Measurements from ENCODE around the gene SUN3. TPM values are rescaled to one million over a fixed set of nuclear protein-coding genes. Genes with fewer than 3 reads are reported as not detected.

Gene SUN3
- polyA plus RNA-seq, 2 of the 4 experiments (the other 2 are of a cell fraction), result not detected

- FAIRE-seq (no peak), ATAC-seq (no peak), DNase-seq (ENCODE audit: low read depth in 1 of 2, low spot score in 1 of 2) (no peak)
- H3K4me3 ChIP-seq, result no peak overlapping the region
- no peak for TF ChIP-seq E2F6 (IDR thresholded peaks at IDR 0.05; ENCODE audit: borderline replicate concordance, low read depth)
- TF ChIP-seq CHD2 (IDR thresholded peaks at IDR 0.05; ENCODE audit: low read length, partially characterized antibody), result no peak
- no peak for TF ChIP-seq HEYL (CRISPR knock-in tag; IDR thresholded peaks at IDR 0.05)
- TF ChIP-seq HMGXB4 (CRISPR knock-in tag; IDR thresholded peaks at IDR 0.05; ENCODE audit: borderline replicate concordance), result no peak
- TF ChIP-seq HDAC2 (IDR thresholded peaks at IDR 0.05), result no peak
- no peak for TF ChIP-seq ZFP36 (IDR thresholded peaks at IDR 0.05; ENCODE audit: borderline replicate concordance, partially characterized antibody)
- TF ChIP-seq FOSL2 (IDR thresholded peaks at IDR 0.05), result no peak
- TF ChIP-seq FOSL2 (CRISPR knock-in tag; IDR thresholded peaks at IDR 0.05), result no peak
- TF ChIP-seq EHF (CRISPR knock-in tag; IDR thresholded peaks at IDR 0.05), result no peak
- TF ChIP-seq KDM5A (IDR thresholded peaks at IDR 0.05), result no peak
- no peak for TF ChIP-seq JUNB (IDR thresholded peaks at IDR 0.05)
- no peak for TF ChIP-seq NPAS2 (CRISPR knock-in tag; IDR thresholded peaks at IDR 0.05; ENCODE audit: borderline replicate concordance)
- no peak for TF ChIP-seq BHLHE40 (IDR thresholded peaks at IDR 0.05; ENCODE audit: low read depth, low read length)
- no peak for TF ChIP-seq SREBF2 (IDR thresholded peaks at IDR 0.05)
- TF ChIP-seq HES2 (IDR thresholded peaks at IDR 0.05), result no peak
- no peak for TF ChIP-seq RCOR1 (IDR thresholded peaks at IDR 0.05; ENCODE audit: low read depth, low read length)
- TF ChIP-seq POLR2AphosphoS2 (conservative IDR thresholded peaks at IDR 0.05; ENCODE audit: low read length), result no peak
- no peak for TF ChIP-seq SMC3 (IDR thresholded peaks at IDR 0.05)
- no peak for TF ChIP-seq FOSB (CRISPR knock-in tag; IDR thresholded peaks at IDR 0.05)
- TF ChIP-seq RAD21 (conservative IDR thresholded peaks at IDR 0.05 in 1 of 2, IDR thresholded peaks at IDR 0.05 in 1 of 2), result no peak
- TF ChIP-seq HOXA7 (CRISPR knock-in tag; IDR thresholded peaks at IDR 0.05), result no peak
- POLR2A ChIA-PET, result no interaction called here
- H3K27ac ChIP-seq, result no peak overlapping the region
- no peak overlapping the region for H3K4me2 ChIP-seq
- CTCF ChIA-PET, result interaction anchor here (0.8 kb wide), 1 partner anchor 29 kb away, joined by 3 read pairs; no protein-coding TSS in a partner anchor
- no peaks in the 10 kb centered on the region for H3K4me1 ChIP-seq
- H3K9me3 ChIP-seq, result no peaks in the 10 kb centered on the region; the same call in 2 of the 3 replicates
Measured at GRCh38 chr7:48016641-48017040, 12.3 kb downstream of the SUN3 start.

DNA sequence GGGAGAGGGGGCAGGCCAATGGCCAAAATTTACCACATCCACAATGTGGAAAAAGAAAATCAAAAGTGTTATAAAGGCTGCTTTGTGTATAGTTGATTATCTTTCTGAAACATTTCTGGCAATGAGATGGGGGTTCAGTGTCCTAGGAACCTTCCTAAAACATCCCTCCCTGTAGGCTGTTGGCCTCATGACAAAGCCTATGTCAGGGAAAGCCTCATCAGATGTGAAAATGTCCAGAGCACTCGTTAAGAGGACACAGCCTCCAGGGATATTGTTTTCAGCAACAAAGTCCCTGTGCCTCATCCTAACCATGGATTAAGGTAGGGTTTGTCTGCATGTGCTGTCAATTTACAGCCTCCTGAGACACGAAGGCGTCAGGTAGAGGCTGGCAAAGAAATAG lies 17.0 kb downstream of the SUN3 start:
- H3K4me1 ChIP-seq, result no peaks in the 10 kb centered on the region
- ATAC-seq (no peak), FAIRE-seq (no peak), DNase-seq (ENCODE audit: low read depth in 1 of 2, low spot score in 1 of 2) (no peak)
- no peak overlapping the region for H3K4me2 ChIP-seq
- no peaks in the 10 kb centered on the region for H3K9me3 ChIP-seq
- H3K27ac ChIP-seq, result no peak overlapping the region
- TF ChIP-seq RCOR1 (IDR thresholded peaks at IDR 0.05; ENCODE audit: low read depth, low read length) (no peak), MAX (IDR thresholded peaks at IDR 0.05) (no peak), NR3C1 (IDR thresholded peaks at IDR 0.05) (no peak), EP300 (IDR thresholded peaks at IDR 0.05) (no peak)
- TF ChIP-seq, protein P1, sequence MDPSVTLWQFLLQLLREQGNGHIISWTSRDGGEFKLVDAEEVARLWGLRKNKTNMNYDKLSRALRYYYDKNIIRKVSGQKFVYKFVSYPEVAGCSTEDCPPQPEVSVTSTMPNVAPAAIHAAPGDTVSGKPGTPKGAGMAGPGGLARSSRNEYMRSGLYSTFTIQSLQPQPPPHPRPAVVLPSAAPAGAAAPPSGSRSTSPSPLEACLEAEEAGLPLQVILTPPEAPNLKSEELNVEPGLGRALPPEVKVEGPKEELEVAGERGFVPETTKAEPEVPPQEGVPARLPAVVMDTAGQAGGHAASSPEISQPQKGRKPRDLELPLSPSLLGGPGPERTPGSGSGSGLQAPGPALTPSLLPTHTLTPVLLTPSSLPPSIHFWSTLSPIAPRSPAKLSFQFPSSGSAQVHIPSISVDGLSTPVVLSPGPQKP (IDR thresholded peaks at IDR 0.05; ENCODE audit: low read depth, low read length), result no peak
- no peak overlapping the region for H3K4me3 ChIP-seq
- WGBS (ENCODE audit: missing lambda C conversion rate), result 60% methylated on average over 3 of the region's 3 CpGs
- CTCF ChIA-PET, result no interaction called here
- POLR2A ChIA-PET, result no interaction called here

Measured in A549 (cell line).